Duodenal mucosa (tissue), 2 donors: ENCODE measurements around the gene SDHAF3.

Experiments used
- H3K27ac ChIP-seq: one replicate; pipeline ENCODE4 v1.7.0; 2013; ENCODE audit warnings: low read depth, low read length
- H3K27me3 ChIP-seq, 2 donors: one replicate each; pipeline ENCODE4 v1.7.0; 2013; ENCODE audit warnings: low read length in 2 of 2, control low read depth in 1 of 2; ENCODE audit not compliant: insufficient read depth in 2 of 2, control insufficient read depth in 1 of 2
- H3K36me3 ChIP-seq, 2 donors: one replicate each; pipeline ENCODE4 v1.7.0; 2013; ENCODE audit warnings: low read length in 2 of 2, control low read depth in 1 of 2; ENCODE audit not compliant: insufficient read depth in 2 of 2, control insufficient read depth in 1 of 2
- H3K4me1 ChIP-seq, 2 donors: one replicate each; pipeline ENCODE4 v1.7.0; 2013; ENCODE audit warnings: low read length in 2 of 2, control low read depth in 1 of 2; ENCODE audit not compliant: insufficient read depth in 2 of 2, control insufficient read depth in 1 of 2
- H3K4me3 ChIP-seq, 2 donors: one replicate each; pipeline ENCODE4 v1.7.0; 2013; ENCODE audit warnings: low read length in 2 of 2, low read depth in 1 of 2
- H3K9ac ChIP-seq, 2 donors: one replicate each; pipeline ENCODE4 v1.7.0; 2013; ENCODE audit warnings: low read length in 2 of 2, low read depth in 1 of 2
- H3K9me3 ChIP-seq, 2 donors: one replicate each; pipeline ENCODE4 v1.7.0; 2013; ENCODE audit warnings: low read length in 2 of 2, control low read depth in 1 of 2; ENCODE audit not compliant: control insufficient read depth in 1 of 2

Gene SDHAF3

DNA sequence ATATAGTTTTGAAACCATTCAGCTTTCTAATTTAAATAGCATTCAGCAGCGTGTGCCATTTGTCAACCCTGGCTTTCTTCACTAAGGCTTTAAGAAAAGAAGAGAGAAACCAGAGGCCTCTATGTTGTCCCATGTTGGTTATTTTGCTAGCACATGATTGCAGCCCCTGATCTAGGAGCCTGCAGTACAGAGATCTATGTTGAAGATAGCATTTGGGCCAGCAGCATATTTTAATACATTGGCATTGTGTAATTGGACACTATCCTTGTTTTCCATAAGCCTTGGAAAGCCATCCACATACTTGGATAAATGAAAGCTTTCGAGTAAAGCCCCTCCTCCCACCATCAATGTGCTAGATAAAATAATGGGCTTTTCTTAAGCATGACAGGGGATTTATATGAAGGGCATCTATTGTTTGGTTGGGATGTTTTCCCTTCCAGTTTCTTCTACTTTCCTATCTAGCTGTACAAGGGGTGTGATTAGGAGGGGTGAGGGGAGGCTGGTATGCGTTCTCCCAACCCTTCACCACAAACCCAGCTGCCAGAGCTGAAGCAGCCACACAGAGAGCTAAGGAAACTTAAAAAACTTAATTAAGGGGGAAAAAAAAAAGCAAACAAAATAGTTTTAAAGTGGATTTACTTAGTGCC is 23.1 kb upstream of the SDHAF3 start:
- Histone ChIP-seq H3K9me3 (no peaks in the 10 kb centered on the region), H3K4me1 (no peaks in the 10 kb centered on the region), H3K27me3 (no peaks in the 10 kb centered on the region), H3K36me3 (no peaks in the 10 kb centered on the region), H3K4me3 (no peak overlapping the region), H3K27ac (no peak overlapping the region), H3K9ac (no peak overlapping the region)

DNA sequence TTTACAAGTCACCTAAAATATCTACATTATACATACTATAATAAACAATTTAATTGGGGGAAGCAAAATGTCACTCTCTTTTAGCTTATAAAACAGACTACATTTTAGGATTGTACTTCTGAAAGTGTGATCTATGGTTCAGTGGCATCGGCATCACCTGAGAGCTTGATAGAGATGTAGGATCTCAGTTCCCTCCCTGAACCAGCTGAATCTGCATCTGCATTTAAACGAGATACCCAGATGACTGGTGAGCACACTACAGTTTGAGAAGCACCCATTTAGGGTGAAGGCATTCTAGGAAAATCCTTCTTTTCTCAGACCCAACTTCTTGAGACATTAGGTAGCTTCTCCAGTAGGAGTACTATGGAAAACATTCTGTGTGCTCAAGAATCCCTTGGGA is 21.5 kb upstream of the SDHAF3 start:
- Histone ChIP-seq H3K4me1 (no peaks in the 10 kb centered on the region), H3K27ac (no peak overlapping the region), H3K27me3 (no peaks in the 10 kb centered on the region), H3K9ac (no peak overlapping the region), H3K4me3 (no peak overlapping the region), H3K9me3 (no peaks in the 10 kb centered on the region), H3K36me3 (no peaks in the 10 kb centered on the region)

DNA sequence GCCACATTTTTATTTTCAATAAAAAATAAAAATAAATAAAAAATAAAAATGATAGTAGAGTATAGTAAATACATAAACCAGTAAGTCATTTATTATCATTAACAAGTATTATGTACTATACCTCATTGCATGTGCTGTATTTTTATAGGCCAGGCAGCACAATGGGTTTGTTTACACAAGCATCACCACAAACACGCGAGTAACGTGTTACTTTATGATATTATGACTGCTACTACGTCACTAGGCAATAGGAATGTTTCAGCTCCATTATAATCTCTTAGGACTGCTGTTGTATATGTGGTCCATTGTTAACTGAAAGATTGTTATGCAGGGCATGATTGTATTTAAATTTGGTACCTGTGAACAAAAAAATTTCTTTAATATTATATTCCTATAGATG is 20.8 kb upstream of the SDHAF3 start:
- Histone ChIP-seq H3K36me3 (no peaks in the 10 kb centered on the region), H3K9ac (no peak overlapping the region), H3K9me3 (no peaks in the 10 kb centered on the region), H3K4me3 (no peak overlapping the region), H3K4me1 (no peaks in the 10 kb centered on the region), H3K27ac (no peak overlapping the region), H3K27me3 (no peaks in the 10 kb centered on the region)

DNA sequence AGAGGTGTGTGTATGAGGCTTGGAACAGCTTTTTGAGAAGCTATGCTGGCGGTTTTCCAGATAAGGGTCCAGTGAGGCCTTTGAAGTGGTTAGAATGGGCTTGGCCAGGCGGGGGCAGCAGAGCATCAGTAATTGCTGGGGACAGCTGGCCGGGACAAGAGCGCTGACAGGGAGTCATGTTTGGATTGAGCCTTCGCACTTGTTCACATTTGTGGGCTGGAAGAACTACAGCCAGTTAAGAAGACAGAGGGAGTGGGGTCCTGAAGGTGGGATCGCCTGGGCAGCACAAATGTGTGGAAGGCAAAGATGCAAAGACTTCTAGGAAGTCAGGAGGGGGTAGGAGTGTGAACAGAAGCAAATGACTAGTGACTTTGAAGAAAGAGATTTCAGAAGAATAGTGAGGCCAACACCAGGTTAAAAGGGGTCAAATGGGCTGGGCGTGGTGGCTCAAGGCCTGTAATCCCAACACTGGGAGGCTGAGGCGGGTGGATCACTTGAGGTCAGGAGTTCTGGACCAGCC is 12.7 kb upstream of the SDHAF3 start:
- H3K27me3 ChIP-seq: no peaks in the 10 kb centered on the region
- H3K36me3 ChIP-seq: no peaks in the 10 kb centered on the region
- H3K9ac ChIP-seq: no peak overlapping the region
- H3K4me1 ChIP-seq: no peaks in the 10 kb centered on the region
- H3K4me3 ChIP-seq: no peak overlapping the region
- H3K9me3 ChIP-seq: peaks cover 4 to 5% of the 10 kb centered on the region in 2 donors
- no peak overlapping the region for H3K27ac ChIP-seq

DNA sequence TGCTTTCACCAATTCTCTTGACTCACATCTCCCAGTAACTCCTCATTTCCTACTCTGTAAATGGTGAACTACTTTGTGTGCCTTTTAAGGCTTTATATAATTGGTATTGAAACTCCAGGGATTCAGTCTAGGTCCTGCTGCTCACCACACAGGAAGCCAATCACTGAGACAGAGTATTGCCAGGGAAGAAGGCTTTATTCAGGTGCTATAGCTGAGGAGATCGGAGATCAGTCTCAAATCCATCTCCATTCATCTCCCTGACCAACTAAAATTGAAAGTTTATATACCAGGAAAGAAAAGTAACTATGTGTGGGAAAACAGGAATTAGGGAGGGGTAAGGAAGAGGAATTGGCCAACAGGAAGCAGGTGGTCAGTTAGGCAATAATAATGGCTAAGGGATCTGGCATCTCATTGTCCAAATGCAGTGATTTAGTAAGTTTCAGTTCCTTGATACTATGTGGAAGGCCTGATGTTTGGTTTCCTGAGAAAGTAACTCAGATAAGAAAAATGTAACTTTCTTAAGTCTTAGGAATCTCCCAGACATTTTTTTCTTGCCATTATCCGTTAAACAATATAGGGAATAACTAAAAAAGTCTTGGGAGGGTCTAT is 10.2 kb upstream of the SDHAF3 start:
- Histone ChIP-seq H3K4me1 (no peaks in the 10 kb centered on the region), H3K27ac (no peak overlapping the region), H3K4me3 (no peak overlapping the region), H3K9ac (no peak overlapping the region), H3K9me3 (peaks cover 4 to 5% of the 10 kb centered on the region in 2 donors), H3K36me3 (no peaks in the 10 kb centered on the region), H3K27me3 (no peaks in the 10 kb centered on the region)

DNA sequence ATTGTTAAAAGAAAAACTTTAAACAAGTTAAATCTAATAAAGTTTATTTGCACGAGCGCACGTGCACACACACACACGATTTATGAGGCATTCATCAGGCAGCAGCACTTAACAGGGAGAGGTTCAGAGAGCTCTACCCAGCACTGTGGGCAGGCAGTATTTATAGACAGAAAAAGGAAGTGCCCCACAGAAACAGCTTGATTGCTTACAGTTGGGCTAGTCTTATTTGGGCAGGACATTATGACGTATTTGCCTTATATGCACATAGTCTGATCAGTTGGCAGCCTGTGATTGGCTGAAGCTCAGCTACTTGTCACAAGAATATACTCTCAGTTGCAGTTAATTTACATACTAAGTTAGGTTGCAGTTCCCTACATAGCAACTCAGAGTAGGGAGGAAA is 1.2 kb upstream of the SDHAF3 start:
- Histone ChIP-seq H3K9me3 (no peaks in the 10 kb centered on the region), H3K36me3 (no peaks in the 10 kb centered on the region), H3K27me3 (no peaks in the 10 kb centered on the region), H3K9ac (no peak overlapping the region), H3K4me1 (peaks cover 10 to 14% of the 10 kb centered on the region in 2 donors), H3K4me3 (no peak overlapping the region), H3K27ac (no peak overlapping the region)

DNA sequence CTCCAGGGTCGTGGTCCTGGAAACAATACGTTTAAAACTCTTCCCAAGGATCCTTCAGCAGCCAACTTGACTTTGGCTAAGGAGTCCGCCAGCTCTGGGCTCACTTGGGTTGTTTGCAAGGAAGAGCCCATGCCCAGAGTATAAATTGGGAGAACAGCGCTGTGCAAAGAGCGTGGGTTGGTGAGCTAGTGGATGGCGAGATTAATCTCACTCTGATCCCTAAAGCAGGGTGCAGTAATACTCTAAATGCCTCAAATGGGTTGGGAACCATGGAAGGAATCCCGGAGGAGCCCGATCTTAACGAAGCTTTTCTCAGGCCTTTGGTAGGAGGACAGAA is 495 bp upstream of the SDHAF3 start:
- H3K27me3 ChIP-seq: no peaks in the 10 kb centered on the region
- no peaks in the 10 kb centered on the region for H3K36me3 ChIP-seq
- H3K9me3 ChIP-seq: no peaks in the 10 kb centered on the region
- peaks cover 10 to 14% of the 10 kb centered on the region in 2 donors for H3K4me1 ChIP-seq
- H3K9ac ChIP-seq: peak overlapping the region in 1 of 2 donors; percentile 45
- peak overlapping the region; percentile 91 to 93 for H3K4me3 ChIP-seq
- no peak overlapping the region for H3K27ac ChIP-seq

DNA sequence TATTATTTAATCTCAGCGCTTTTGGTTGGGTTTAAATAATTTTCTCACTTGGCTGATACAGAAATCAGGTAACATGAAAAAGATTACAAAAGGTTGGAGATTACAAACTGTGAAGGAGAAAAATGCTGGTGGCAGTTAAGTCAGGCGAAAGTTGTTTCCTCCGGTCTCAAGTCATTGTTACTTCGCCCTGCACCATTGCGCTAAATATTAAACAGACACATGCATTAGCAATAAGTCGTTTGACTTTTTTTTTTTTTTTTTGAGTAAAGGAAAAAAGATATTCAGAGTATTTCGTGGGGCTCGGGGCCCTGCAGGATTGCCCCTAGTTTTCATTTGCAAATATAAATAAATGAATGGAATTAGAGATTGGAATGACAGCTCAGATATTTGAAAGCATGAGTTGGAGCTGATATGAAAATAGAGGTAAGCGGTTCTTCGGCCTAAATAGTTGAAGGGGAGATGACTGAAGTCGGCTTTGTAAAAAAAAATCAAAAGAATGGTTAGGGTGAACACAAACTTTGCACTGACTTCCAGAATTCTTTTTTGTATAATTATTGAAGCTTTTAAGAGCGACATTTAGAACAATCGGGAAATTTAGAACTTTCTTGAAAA is 914 bp downstream of the SDHAF3 start:
- peak overlapping the region in 1 of 2 donors; percentile 74 for H3K9ac ChIP-seq
- no peaks in the 10 kb centered on the region for H3K9me3 ChIP-seq
- H3K4me1 ChIP-seq: peaks cover 10 to 14% of the 10 kb centered on the region in 2 donors
- H3K27ac ChIP-seq: no peak overlapping the region
- no peaks in the 10 kb centered on the region for H3K36me3 ChIP-seq
- H3K27me3 ChIP-seq: no peaks in the 10 kb centered on the region
- H3K4me3 ChIP-seq: peak overlapping the region; percentile 91 to 93

DNA sequence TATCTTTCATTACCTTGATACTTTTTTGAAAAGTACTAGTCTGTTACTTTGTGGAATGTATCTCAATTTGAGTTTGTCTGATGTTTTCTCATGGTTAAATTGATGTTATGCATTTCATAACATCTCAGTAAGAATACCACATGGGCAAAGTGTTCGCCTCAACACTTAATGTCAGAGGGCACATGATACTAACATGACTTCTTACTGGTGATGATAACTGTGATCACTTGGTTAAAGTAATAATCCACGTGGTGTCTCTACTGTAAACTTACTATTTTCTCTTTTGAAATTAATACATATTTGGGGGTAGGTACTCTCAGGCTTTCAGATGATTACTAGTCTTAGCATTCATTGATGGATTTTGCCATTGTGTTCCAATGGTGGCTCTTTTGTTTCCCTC is 2.2 kb downstream of the SDHAF3 start:
- H3K36me3 ChIP-seq: no peaks in the 10 kb centered on the region
- H3K27me3 ChIP-seq: no peaks in the 10 kb centered on the region
- no peak overlapping the region for H3K27ac ChIP-seq
- H3K4me1 ChIP-seq: peaks cover 10 to 14% of the 10 kb centered on the region in 2 donors
- no peak overlapping the region for H3K9ac ChIP-seq
- H3K9me3 ChIP-seq: no peaks in the 10 kb centered on the region
- no peak overlapping the region for H3K4me3 ChIP-seq

DNA sequence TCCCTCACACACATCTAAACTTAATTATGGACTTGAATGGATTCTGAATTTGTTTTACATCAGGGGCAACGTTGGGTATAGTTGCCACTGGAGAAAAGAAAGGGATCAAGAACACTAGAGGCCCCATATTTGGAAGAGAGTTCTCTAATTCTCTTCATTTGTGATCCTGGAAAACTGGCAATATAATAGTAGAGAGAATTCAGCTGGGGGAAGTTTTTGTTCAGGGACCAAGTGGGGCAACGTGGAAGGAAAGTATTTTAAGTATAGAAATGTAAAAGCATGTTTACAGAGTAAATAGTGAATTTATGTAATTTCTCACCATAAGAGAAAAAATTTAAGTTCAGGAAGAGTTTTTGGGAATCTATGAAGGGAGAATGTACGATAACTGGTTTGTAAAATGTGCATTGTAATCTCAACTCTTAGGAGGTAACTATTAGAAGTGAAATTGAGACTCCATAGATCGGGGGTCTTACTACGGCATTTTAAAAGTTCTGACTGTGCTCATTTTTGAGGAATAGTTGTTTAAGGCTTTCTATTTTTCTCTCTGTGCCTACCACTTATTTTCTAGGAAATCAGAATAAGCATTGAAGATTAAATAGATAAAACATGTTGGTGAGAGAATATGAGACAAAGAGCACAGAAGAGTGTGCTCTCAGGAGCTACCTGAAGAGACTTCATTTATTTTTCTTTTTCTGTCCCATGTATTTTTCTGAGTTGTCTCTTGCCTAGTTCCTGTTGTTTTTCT is 3.4 kb downstream of the SDHAF3 start:
- Histone ChIP-seq H3K4me3 (no peak overlapping the region), H3K36me3 (no peaks in the 10 kb centered on the region), H3K27me3 (no peaks in the 10 kb centered on the region), H3K4me1 (peaks cover 10 to 14% of the 10 kb centered on the region in 2 donors), H3K27ac (no peak overlapping the region), H3K9me3 (no peaks in the 10 kb centered on the region), H3K9ac (no peak overlapping the region)
